Globus pallidus (tissue), 1 donor: ENCODE data around the gene RAB11FIP5.
"Not testable (repeated sequence)": the region's sequence is repeated elsewhere in the genome, so short reads cannot be mapped to it uniquely, and the experiment has no call there.

Experiments
- DNase-seq: peaks from one replicate; pipeline ENCODE4 v3.0.0-alpha.2; 2015; ENCODE audit warnings: low spot score

The RAB11FIP5 gene

DNA sequence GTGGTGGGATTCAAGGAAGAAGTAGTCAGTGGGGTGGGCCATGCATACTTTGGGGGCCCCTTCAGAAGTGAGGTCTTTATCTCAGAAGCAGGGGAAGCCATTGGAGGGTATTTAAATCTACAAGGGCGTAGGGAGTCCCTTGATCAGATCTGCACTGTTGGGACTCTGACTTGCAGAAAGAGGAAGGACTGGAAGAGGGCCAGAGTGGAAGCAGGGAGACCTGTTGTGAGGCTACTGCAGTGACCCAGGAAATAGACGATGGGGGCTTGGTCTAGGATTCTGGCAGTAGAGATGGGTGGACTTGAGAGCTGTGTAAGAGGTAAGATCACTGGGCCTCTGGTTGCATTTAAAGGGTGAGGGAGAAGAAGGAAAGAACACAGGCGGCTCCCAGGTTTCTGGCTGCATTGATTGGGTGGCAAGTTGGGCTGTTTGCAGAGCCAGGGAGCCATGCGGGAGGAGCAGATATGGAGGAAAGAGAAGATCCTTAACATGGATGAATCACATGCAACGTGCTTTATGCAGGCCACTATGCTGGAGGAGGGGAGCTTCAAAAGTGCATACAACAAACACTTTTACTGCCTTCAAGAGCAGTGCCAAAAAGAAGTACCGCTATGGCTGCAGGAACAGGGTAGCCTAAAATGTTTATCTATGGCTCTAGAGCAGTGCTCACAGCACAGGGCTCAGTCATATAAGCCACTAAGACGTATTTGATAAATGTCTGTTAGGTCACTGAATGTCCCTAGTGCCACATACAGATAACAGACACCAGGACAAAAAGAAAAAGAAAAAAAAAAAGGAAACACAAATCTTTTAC lies 43.5 kb downstream of the RAB11FIP5 start:
- no peak for DNase-seq

DNA sequence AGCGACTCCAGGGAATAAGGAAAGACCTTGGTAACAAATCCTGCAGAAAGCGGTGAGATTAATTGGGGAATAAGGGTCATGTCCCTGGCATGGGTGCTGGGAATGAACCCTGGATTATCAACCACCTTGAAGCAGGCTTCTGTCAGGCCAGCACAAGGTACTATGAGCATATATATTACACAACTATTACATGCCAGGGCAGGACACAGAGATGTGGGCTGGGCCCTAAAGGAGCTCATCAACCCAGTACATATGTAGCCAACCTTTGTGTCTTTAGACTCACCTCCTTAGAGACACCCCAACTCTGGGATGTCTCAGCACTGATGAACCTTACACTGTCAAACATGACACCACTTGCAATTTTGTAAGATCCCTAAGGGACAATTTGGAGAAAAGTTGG lies 44.6 kb downstream of the RAB11FIP5 start:
- DNase-seq = no peak

DNA sequence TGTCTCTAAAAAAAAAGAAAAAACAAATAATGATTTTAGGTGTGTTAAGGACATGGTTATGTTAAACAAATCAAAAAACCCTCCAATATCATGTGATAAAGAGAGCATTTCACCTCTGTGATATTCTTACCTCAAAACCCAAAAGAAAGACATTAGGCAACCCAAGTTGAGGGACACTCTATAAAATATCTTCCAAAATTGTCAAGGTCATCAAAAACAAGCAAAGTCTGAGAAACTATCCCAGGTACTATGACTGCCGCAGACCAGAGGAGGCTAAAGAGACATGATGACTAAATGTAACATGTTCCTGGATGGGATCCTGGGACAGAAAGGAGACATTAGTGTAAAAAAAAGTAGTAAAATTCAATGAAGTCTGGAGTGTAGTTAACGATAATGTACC lies 45.7 kb downstream of the RAB11FIP5 start:
- DNase-seq = no peak

DNA sequence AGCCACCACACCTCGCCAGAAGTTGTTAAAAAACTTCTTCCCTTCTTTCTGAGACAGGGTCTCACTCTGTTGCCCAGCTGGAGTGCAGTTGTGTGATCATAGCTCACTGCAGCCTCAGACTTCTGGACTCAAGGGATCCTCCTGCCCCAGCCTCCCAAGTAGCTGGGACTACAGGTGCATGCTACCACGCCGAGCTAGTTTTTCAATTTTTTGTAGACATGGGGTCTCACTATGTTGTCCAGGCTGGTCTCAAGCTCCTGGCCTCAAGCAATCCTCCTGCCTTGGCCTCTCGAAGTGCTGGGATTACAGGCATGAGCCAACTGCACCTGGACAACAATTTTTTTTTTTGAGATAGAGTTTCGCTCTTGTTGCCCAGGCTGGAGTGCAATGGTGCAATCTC lies 47.7 kb downstream of the RAB11FIP5 start:
- DNase-seq = not testable (repeated sequence)

DNA sequence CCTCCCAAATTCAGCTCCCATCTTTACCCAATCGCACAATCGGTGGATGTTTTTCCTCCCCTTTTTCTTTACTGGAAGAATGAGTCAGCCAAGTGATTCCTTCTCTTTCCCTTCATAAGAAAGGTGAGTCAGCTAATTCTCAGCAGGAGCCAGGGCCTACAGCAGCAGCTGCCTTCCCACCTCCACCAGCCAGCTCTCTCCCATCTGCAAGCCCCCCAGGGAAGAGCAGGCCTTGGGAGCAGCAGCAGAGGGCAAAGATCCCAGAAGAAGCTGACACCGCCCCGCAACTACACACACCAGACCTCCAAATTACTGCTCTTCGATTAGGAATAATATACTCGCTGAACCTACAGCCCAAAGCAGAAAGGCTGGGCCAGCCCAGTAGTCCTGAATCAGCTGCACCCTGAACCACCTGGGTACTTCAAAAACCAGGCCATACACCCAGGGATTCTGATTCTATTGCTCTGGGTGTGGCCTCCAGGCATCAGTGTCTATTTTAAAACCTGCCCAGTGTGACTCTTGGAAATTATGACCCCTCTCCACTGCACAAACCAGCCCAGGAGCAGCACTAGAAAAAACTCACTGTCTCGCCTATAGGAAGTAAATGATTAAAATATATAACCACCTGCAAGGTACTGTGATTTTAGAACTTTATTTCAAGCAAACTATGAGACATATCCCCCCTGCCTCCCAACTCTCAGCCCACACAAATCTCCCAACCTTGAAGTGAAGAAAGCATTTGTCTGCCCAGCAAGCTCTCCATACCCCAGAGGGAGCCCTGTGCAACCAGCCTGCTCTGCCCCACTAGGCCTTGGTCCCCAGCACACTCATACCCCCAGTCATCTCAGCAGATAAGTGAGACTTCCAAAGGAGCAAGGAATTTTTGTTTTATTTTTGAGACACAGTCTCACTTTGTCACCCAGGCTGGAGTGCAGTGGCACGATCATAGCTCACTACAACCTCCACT lies 48.6 kb downstream of the RAB11FIP5 start:
- DNase-seq = no peak

DNA sequence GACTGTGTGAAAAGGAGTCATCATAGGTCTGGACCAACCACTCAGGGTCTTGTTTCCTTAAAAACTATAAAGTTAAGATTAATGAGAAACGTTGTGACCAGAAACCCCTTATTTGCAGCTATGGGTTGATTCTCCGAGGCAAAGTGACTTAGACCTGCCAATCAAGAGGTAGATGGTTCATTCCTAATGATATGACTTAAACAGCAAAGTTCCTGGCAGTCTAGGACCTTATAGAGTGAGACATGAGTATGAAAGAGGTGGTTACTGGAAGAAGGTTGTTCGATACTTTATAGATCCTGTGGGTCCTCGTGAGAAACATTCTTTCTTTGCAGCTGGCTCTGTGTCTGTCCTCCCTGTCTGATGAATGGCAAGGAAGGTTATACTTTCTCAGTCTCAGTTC lies 49.3 kb downstream of the RAB11FIP5 start:
- DNase-seq = no peak

DNA sequence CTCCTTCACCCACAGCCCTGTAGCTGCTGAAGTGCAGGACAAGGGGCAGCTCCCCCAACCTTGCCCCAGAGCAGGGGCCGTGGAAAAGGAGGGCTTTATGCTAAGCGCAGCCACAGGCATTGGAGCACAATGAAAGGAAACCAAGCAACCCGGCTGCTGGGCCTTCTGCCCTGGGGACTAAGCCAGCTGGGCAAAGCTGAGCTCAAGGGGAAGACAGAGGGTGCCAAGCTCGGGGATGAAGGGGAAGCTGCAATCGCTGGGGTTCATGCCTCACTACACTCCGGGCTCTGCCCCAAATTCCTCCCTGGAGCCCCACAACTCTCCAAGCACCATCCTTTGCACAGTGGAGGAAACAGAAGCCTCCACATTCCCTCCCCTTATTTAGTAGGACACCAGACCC lies 53.6 kb downstream of the RAB11FIP5 start:
- DNase-seq = peak; percentile 83

DNA sequence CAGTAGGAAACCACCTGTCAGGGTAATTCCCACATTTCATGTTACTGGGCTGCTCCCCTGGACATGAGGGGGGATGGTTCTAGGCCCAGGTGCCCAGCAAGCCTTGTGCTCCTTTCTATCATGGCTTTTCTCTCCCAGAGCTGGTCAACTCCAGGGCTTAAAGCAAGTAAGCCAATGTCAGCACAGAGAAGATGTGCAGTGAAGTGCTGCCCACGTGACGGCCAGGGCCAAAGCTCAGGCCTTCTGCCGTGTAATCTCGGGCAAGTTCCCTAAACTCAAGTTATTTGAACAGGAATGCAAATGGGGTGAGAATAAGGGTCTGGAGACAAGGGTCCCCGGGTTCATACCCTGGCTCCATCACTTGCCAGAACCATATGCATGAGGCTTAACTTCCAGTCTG lies 57.8 kb downstream of the RAB11FIP5 start:
- DNase-seq = no peak

DNA sequence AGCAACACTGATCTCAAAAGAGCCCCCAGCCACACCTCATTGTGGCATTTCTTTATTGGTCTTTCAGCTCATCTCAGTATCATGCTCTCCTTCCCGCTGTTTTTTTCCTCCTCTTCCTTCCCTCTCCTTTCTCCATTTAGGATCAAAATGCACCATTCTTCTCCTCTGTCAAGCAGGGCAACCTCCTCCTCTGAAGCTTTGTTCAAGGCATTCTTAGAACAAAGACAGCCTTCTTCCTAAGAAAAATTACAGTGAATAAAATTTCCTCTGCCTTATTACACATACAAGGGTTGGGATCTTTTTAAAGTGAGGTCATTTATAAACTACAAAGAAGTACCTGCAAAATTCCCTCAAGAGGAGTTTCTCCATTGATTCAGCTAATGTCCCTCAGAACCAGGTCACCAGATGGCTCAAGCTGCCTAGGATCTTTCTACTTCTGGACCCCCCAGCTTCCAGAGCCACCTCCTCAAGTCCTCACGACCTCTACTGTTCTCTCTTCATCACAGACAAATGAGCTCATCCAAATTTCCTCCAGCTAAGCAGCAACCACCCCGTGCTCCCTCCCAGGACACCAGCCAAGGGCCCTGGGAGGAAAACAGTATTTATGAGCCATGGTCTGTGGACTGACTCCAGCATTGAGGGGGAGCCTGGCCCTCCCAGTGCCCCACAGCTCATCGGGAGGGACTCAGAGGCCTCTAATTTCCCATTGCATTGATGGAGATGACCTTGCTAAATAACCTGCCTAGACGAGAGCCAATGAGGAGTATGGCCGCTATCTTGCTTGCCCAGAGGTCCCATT lies 59.2 kb downstream of the RAB11FIP5 start:
- peak; percentile 64 for DNase-seq

DNA sequence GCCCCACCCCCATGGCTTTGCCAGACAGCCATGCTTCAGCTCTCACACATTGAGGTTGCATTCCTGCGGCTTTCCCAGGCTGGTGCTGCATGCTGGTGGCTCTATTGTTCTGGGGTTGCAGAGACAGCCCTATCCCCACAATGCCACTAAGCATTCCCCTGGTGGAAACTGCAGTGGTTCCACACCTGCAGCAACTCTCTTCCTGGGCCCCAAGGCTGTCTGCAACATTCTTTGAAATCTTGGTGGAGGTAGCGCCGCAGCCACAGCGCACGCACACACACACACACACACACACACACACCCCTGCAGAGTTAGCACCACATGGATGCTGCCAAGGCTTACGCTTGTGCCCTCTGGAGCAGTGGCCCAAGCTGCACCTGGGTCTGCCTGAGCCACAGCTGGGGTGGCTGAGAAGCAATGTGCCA lies 62.6 kb downstream of the RAB11FIP5 start:
- DNase-seq = no peak

DNA sequence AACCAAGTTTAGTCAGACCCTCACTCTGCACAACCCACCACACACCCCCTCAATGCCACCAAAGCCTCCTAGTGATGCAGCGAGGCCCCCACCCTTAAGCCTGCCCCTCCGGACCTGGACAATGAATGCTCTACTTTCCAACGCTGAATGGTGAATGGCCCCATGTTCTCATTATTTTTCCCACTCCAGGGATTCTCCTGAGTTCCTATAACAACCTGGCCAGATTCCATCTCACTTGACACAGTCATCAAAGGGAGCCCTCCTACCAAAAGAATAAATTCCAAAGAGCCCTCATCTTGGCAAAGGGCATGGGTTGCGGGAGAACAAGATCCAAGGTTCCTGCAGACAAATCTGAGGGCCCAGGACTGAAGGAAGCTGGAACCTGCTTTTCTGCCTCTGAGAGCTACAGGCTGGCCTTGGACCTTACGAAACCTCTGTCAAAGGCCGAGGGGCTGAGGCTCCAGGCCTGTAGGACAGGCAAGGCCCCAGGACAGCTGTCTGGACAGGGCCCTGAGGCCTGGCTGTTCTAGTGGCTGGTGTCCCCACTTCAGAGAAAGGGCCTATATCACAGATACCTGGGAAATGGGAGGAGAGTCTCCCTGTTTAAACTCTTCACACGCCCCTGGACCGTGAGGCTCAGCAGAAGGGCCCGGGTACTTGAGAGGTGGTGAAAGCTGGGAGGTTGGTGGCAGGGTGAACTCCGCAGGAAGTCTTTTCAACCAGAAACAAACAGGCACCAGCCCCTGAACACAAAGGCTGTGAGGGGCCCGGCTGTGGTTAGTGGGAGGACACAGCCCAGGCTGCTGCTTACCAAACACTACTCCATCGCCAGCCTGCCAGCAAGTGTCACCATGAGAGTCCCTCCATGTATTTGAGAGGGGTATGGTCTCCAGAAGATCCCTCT lies 68.6 kb downstream of the RAB11FIP5 start:
- peak; percentile 67 for DNase-seq

DNA sequence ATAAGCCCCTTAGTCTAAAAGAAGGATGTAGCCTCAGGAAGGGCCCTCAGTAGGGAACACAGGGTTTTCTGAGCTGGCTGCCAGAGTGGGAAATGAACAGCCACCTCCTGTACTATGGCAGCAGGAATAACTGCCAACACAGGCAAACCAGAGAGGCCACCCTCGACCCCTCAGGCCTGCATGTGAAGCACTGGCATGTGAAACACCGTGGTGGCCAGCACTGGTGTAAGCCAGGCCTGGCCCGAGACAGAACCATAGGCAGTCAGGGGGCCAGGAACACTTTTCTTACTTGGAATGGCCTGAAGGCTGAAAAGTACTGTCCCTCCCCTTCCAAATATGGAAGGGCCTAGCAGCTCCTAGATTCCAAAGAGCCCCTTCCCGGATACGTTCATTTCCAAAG lies 69.5 kb downstream of the RAB11FIP5 start:
- DNase-seq = peak; percentile 47

DNA sequence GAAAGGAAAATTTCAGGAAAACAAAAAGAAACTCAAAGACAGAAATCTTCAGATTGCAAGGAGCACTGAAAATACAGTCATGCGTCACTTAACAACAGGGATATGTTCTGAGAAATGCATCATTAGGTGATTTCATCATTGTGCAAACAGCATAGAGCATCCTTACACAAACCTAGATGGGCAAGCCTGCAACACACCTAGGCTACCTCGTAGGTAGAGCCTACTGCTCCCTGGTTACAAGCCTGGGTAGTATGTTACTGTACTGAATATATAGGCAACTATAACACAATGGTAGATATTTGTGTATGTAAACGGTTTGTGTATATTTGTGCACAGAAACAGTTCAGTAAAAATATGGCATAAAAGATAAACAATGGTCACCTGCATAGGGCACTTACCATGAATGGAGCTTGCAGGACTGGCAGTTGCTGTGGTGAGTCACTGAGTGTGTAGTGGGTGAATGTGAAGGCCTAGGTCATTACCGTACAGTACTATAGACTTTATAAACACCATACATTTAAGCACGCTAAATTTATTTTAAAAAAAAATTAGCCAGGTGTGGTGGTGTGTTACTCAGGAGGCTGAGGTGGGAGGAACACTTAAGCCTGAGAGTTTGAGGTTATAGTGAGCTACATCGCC lies 74.7 kb downstream of the RAB11FIP5 start:
- DNase-seq = no peak

DNA sequence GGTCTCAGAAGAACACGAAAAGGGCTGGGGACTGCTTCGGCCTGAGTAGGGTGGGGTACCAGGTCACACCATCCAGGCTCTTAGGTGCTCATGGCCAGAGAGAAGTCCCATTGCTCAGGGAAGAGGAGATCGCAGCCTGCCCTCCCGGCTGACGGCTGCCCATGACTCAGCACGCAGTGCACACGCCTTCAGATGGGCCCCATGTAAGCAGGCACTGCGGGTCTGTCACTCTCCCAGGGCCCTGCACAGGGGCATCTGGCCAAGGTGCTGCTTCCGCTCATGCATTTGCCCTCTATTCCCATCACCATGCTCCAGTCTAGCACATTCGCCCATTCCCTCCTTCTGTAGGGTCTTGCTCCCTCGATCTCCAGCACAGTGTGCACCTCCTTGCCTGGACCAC lies 76.0 kb downstream of the RAB11FIP5 start:
- DNase-seq = no peak

DNA sequence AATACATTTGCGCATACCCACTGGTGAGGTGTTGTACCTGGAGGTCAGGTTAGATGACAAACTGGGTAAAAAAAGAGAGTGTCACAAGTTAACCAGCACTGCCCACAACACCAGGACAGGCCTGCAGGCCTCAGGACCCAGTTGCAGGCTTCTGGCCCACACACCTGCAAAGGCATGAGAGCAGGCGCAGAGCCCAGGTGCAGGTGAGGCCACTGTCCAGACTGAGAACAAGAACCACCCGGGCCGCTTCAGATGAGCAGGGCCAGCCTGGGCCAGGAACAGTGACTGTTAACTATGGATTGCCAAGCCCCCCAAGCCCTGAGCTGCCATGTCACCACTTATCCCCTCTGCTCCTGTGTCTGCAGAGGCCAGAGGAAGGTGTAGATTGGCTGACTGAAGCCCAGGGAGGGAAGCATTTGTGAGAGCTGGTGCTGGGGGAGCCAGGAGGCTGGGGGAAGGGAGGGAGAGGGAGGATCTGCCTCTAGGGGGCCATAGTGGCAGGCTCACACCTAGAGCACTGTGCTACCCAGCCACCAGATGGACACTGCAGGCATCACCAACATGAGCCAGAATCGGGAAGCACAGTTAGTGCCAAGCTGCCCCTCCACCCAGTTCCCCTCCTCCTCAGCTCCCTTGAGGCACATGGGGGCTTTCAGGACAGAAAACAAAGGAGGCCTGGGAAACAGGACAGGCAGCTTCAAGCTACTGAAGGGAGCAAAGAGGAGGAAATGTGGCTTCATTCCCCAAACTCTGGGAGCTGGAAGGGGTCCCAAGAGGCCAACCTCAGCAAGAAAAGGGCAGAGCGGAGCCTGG lies 76.6 kb downstream of the RAB11FIP5 start:
- DNase-seq = peak; percentile 67

DNA sequence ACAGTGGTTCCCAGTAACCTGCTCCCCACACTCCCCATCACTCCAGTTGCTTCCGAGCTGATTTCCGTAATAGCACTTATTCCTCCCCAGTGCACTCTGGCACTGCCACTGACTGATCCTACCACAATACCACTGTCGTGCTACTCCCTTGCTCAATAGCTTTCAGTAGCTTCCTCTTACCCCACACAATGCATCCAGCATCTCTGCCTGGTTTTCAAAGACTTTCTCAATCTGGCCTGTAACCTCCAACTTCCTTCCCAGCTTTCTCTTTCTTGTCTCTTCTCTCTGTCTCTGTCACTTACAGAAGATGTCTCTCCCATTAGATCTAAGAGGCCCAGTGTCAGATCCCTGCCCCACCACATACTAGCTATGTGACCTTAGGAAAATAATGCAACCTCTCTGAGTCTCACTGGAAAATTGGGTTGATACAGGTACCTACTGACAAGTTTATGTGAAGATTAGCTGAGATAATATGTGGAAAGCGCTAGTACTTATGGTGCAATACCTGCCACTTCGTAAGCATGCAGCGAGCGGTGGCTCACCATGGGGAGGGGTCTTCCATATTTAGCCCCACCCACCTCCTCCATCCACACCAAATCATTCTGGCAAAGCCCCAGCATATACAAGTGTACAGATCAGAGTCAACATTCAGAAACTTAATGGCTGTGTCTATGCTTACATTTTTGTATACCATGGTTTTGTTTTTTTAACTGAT lies 77.9 kb downstream of the RAB11FIP5 start:
- DNase-seq = no peak

DNA sequence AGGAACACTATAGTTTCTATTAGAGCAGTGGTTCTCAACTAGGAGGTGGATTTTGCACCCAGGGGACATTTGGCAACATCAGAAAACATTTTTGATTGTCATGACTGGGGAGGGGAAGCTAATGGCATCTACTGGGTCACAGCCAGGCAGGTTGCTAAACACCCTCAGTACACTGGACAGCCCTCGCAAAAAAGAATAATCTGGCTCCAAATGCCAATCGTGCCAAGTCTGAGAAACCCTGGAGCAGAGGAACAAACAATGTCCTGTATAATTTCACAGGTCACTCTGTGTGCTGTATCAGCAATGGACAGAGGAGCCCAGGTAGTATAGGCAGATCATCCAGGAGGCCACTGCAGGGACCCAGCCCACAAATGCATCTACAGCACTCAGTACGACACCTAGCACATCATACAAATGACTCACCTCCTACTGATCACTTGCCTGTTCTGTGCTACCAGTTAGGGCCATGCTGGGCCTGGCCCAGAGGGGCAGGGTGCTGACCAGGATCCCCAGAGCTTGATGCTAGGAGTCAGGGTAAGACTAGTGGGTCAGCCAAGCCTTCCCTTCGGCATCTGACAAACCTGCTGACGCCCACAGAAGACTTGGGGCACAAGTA lies 78.9 kb downstream of the RAB11FIP5 start:
- no peak for DNase-seq

DNA sequence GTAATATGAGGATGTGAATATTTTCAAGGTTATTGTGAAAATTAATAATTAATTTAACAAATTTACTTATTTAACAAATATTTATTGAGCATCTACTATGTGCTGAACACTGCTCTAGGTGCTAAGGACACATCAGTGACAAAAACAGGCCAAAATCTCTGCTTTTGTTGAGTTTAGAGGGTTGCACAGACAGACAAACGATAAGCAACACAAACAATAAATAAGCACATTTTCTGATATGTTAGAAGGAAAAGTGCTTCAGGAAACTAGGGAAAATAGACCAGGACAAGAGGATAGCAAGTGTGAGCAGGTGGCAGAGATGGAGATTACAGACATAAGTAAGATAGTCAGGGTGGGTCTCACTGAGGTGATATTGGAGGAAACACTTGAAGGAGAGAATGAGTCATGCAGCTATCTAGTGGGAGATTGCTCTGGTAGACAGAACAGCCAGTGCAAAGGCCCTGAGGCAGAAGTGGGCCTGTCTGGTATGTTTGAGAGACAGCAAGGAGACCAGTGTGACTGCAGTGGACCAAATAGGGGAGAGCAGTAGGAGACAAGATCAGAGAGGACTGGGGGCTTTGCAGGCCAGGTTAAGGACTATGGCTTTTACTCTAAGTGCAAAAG lies 79.5 kb downstream of the RAB11FIP5 start:
- no peak for DNase-seq
